ENCODE results near the gene C19orf73.
"Not testable (repeated sequence)": the region's sequence is repeated elsewhere in the genome, so short reads cannot be mapped to it uniquely, and the experiment has no call there.

C19orf73 gene

DNA sequence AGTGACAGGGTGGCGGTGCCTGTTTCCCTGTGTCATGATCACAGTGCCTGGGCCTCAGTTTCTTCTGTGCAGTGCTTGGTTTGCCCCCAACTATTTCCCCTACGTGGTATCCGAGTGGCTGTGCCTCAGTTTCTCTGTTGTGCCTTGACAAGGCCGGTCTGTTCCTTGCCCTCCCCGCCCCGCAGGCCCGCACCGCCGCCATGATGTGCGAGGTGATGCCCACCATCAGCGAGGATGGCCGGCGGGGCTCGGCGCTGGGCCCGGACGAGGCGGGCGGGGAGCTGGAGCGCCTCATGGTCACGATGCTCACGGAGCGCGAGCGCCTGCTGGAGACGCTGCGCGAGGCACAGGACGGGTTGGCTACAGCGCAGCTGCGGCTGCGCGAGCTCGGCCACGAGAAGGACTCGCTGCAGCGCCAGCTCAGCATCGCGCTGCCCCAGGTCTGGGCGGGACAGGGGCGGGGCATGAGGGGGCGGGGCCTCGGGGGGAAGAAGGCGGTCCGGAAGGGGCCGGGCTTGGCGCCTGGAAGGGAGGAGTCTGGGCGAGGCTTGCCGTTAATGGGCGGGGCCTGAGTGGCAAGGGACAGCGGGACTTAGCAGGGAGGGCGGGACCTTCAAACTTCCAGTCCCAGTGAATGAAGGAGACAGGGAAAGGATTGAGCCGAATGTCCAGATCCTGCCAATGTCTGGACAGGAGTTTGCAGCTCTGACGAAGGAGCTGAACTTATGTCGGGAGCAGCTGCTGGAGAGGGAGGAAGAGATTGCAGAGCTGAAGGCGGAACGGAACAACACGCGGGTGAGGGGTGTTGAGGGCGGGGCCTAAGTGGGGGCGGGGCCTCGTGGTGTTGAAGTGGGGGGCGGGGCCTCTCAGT, 9.0 kb upstream of the C19orf73 start:
- TF ChIP-seq, protein P1, sequence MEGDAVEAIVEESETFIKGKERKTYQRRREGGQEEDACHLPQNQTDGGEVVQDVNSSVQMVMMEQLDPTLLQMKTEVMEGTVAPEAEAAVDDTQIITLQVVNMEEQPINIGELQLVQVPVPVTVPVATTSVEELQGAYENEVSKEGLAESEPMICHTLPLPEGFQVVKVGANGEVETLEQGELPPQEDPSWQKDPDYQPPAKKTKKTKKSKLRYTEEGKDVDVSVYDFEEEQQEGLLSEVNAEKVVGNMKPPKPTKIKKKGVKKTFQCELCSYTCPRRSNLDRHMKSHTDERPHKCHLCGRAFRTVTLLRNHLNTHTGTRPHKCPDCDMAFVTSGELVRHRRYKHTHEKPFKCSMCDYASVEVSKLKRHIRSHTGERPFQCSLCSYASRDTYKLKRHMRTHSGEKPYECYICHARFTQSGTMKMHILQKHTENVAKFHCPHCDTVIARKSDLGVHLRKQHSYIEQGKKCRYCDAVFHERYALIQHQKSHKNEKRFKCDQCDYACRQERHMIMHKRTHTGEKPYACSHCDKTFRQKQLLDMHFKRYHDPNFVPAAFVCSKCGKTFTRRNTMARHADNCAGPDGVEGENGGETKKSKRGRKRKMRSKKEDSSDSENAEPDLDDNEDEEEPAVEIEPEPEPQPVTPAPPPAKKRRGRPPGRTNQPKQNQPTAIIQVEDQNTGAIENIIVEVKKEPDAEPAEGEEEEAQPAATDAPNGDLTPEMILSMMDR (IDR thresholded peaks at IDR 0.05; ENCODE audit: extremely low read depth, missing control alignments) = no peak
- DNase-seq (ENCODE audit: low spot score) = peak; percentile 99

DNA sequence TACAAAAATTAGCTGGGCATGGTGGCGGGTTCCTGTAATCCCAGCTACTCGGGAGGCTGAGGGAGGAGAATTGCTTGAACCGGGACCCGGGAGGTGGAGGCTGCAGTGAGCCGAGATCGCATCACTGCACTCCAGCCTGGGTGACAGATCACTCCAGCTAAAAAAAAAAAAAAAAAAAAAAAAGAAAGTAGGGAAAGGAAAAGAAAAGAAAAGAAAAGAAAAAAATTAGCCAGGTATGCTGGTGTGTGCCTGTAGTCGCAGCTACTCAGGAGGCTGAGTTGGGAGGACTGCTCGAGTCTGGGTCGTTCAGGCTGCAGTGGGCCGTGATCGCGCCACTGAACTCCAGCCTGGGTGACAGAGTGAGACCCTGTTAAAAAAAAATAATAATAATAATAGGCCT, 8.3 kb upstream of the C19orf73 start:
- not testable (repeated sequence) for DNase-seq (ENCODE audit: low spot score)

DNA sequence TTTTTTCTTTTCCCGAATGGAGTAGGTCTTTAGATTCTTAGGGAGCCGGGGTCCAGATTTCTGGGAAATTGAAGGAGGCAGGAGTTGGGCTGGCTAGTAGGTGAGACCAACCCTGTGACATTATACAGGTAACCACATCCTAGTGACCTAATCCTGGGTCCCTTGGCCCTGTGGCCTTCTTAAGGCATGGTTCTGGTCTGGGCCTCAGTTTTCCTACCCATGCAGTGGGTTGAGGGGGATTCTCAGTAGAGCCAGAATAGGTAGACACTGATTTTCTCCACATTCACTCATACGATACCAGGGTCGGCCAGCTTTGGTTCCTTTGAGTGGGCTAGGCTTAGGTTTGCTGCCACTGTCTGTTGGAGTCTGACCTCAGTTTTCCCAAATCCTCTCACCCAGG, 7.6 kb upstream of the C19orf73 start:
- TF ChIP-seq, protein P1 (IDR thresholded peaks at IDR 0.05; ENCODE audit: extremely low read depth, missing control alignments) = no peak
- no peak for DNase-seq (ENCODE audit: low spot score)

DNA sequence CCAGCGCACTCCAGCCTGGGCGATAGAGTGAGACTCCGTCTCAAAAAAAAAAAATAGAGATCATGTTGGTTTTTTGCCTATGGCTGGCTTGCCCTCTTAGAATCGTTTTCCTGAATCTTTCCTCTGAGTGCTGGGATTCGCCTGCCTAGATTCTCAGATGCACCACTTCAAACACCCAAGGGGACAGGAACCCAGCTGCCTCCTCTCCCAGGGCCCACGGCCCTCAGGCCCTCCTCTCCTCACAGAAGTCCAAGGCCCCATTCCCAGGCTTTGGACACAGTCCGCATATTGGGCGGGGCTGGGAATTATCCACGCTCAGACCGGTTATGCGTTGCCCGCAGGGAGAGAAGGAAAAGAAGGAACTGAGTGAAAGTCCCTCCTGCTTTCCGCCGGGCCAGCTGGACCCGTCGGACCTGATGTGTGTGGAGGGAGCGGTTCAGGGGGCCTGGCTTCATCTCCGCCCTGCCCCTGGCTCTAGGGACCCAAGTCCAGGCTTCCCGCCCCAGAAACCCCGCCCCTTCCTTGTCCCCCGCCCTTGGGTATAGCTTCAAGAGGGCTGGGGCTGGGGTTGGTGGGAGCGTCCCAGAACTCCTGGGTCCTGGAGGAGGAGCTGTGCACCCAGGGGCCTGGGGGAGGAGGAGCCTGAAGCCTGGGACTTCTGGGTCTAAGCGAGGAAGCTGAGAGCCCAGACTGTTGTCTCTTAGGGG, 6.2 kb upstream of the C19orf73 start:
- TF ChIP-seq, protein P1 (IDR thresholded peaks at IDR 0.05; ENCODE audit: extremely low read depth, missing control alignments) = no peak
- DNase-seq (ENCODE audit: low spot score) = no peak

DNA sequence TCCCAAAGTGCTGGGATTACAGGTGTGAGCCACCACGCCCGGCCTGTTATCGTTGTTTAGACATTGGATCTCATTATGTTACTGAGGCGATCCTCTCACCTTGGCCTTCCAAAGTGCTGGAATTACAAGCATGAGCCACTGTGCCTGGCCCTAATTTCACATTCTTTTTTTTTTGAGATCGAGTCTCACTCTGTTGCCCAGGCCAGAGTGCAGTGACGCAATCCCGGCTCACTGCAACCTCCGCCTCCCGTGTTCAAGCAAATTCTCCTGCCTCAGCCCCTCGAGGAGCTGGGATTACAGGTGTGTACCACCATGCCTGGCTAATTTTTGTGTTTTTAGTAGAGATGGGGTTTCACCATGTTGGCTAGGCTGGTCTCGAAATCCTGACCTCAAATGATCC, 4.3 kb upstream of the C19orf73 start:
- DNase-seq (ENCODE audit: low spot score) = not testable (repeated sequence)

DNA sequence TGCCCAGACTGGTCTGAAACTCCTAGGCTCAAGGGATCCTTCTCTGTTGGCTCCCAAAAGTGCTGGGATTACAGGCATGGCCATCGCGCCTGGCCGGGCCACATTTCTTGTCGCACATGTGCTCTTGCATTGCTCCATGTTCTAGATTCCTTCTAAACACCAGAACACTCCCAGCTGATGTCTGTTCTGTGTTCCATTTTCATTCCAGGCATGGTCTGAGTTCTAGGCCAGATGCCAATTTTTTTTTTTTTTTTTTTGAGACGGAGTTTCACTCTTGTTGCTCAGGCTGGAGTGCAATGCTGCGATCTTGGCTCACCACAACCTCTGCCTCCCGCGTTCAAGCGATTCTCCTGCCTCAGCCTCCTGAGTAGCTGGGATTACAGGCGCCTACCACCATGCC, 2.9 kb upstream of the C19orf73 start:
- DNase-seq (ENCODE audit: low spot score) = not testable (repeated sequence)

DNA sequence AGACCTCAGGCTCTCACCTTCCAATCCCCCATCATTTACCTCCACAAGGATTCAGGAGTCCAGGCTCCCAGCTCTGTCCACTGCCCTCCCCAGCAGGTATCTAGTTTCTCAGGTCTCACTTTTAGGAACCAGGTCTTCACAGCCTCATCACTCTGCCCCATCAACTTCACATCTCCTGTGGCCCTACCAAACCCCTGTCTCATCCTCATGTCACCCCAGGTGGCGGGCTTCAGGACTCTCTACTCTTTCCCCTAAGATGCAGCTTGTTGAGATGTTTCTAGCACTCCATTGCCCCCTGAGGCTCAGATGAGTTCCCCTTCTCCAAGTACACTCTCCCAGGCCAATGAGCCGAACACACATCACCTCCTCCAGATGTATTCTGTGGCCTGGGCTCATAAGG, 1.9 kb upstream of the C19orf73 start:
- TF ChIP-seq, protein P1 (IDR thresholded peaks at IDR 0.05; ENCODE audit: extremely low read depth, missing control alignments) = no peak
- no peak for DNase-seq (ENCODE audit: low spot score)

DNA sequence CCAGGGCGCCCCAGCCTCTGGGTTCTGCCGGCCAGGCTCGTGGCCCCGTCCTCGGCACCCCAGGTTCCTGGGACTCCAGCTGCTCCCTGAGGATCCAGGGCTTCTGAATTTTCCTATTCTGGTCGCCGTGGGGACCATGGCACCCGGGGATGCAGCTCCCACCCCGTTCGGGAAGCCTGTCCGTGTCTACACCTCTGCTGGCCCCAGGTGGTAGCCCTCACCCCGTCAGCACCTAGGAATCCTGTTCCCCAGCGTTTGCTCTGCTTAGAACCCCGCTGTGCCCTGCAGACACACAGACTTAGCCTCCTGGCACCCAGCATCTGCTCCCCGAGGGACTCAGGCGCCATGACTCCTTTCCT, 1.4 kb upstream of the C19orf73 start:
- no peak for DNase-seq (ENCODE audit: low spot score)

More for the DNA sequence above, 1.4 kb upstream of the C19orf73 start:
- TF ChIP-seq, protein P1 (IDR thresholded peaks at IDR 0.05; ENCODE audit: extremely low read depth, missing control alignments) = no peak
